DMS79 (cell line): ENCODE measurements around the gene PDZD2.

Source experiments
- DNase-seq: peaks from one replicate; lab custom pipeline; 2025; lab: John Stamatoyannopoulos, UW

The PDZD2 gene

GRCh38 chr5:31638345-31638744 lies 586 bp upstream of the PDZD2 start:
- DNase-seq, result no peak

DNA sequence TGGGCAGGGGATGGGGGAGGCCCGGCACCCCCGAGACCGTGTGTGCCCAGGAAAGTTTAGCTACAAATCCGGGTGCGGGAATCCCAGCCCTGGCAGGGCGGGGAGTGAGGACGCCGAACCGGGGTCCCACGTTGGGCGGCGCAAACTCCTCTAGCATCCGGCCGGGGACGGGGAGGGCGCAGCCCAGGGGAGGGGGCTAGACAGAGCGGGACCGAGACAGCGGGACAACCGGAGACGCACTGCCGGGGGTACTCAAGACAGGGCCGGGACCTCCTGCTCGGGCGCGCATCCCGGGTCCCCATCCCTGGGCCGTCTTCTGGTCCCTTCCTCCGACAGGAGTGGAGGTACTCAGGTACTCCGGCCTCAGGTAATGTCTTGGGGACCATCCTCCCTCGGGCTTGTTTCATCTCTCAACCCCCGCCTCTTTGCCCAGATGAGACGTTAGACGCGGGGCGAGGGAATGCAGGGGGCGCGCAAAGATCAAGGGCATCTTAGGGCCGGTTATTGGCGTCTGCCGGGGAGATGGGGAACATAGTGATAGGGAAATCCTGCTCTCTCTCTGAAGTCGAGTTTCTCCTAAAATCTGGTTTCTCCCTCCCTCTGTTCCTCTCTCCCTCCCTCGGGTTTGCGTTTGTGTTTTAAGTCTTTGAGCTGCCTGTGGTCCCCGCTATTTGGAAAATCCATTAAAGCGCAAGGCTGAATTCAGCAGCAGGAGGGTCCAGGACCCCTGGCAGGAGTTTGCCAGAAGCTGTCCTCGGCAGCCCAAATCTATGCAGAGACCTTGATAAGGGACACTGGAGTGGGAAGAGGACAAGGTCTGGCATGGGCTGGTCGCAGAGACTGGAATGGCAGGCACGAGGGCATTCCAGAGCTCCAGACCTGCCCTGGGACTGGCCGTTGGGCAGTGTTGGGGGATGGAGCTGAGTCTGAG lies 815 bp downstream of the PDZD2 start:
- DNase-seq, result no peak

- no peak for DNase-seq
Observed at GRCh38 chr5:31640573-31640972, 1.6 kb downstream of the PDZD2 start.

GRCh38 chr5:31641059-31641458 lies 2.1 kb downstream of the PDZD2 start:
- no peak for DNase-seq

DNA sequence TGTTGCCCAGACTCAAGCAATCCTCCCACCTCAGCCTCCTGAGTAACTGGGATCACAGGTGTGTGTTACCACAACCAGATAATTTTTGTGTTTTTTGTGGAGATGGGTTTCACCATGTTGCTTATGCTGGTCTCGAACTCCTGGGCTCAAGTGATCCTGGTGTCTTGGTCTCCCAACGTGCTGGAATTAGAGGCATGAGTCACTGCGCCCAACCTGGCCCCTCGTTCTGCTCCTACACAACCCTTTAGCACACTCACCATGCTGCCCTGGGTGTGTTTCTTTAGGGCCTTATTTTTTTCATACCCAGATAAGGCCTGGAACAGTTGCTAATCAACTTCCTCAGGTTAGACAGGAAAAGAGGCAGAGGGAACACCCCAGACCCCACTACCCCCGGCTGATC lies 2.6 kb downstream of the PDZD2 start:
- DNase-seq, result no peak

- DNase-seq, result no peak
Observed at GRCh38 chr5:31645420-31646081, 6.6 kb downstream of the PDZD2 start.

DNA sequence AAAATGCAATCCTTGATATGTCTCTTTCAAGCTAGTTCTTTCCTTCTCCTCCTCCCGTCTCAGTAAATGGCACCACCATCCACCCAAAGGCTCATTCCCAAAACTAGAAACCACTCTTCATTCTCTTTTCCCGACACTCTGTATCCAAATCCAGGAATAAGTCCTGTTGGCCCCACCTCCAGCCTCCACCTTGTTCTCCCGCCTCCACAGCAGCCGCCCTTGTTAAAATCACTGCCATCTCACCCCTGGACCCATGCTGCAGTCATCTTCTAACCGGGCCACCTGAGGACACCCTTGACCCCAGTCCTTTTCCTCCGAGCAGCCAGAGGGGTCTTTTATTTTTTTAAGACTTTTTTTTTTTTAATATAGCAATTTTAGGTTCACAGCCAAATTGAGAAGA lies 9.4 kb downstream of the PDZD2 start:
- no peak for DNase-seq

- DNase-seq, result no peak
Observed at GRCh38 chr5:31651241-31651640, 12.3 kb downstream of the PDZD2 start.

DNA sequence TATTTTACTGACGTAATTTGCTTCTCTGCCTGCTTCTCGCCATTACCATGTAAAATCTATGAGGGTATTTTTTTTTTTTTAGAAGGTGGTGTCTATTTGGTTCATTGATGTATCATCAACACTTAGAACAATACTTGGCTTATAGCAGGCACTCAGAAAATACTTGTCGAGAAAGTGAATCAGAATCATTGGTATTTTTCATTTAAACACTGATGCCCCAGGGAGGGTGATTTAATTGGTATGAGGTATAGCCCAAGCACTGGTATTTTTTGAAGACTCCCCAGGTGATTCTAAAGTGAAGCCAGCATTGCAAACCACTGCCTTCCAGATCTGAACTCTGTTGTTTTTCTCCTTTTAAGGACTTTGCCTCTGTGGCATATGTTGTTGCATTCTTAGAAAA lies 16.6 kb downstream of the PDZD2 start:
- no peak for DNase-seq

GRCh38 chr5:31656806-31657205 lies 17.9 kb downstream of the PDZD2 start:
- DNase-seq, result no peak

GRCh38 chr5:31657315-31657979 lies 18.5 kb downstream of the PDZD2 start:
- DNase-seq, result no peak

DNA sequence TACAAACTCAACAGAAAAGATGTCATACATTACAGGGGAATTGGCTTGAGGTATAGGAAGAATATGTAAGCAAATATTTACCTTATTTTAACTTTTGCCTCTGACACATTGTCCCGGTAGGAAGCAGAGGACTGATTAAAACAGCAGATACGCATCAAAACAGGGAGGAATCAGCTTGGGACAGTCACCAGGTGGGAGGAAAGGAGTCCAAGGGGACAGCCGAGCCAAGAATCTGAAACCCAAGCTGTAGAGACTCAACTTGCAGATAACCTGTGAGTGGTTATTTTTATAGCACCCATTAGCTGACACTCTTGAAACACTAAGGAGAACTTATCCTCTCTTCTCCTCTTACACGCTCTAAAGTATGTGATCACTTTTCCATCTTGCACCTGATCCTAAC lies 22.3 kb downstream of the PDZD2 start:
- DNase-seq, result no peak

DNA sequence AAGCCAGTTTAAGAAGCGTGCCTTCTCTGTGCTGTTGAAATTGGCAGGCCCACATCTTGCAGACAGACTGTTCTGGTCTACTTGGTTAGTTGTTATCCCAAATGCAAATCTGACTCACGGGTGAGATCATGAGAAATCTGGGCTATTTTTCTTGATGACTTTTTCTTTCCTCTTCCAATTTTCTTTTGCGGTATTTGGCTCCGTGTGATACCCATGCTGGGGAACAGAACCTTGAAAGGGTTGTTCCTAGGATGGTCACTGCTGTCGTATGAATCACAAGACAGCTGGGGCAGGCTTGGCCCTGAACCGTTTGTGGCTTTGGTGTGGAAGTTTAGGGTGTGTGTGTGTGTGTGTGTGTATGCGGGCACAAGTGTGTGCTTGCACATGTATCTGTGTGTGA lies 24.6 kb downstream of the PDZD2 start:
- DNase-seq, result no peak

DNA sequence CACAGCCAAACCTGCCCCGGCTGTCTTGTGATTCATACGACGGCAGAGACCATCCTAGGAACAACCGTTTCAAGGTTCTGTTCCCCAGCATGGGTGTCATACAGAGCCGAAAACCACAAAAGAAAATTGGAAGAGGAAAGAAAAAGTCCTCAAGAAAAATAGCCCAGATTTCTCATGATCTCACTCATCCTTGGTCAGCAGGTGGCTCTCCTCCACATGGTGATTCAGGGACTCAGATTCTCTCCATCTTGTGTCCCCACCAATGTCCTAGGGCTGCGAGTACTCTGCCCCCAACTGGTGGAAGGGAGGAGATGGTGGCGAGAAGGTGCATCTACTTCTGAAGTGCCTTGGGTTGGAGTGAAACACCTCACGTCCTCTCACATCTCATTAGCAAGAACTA lies 25.6 kb downstream of the PDZD2 start:
- DNase-seq, result no peak

DNA sequence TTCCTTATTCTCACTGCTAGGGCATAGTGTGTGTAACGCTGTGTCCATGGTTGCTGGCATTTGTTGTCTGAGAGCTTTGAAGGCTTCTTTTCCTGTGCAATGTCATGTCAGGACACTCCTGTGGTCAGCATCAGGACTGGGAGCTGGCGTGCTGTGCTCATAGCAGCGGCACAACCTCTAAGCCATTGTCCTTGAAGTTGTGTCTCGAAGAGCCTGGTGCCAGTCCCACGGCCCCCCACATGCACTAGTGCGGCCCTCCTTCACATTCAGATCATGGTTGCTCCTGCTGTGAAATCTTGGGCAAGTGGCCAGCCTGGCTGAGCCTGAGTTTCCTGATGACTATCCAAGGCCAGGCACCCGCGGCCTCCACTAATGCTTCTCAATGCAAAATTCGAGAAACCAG lies 32.4 kb downstream of the PDZD2 start:
- no peak for DNase-seq

GRCh38 chr5:31674371-31674951 lies 35.5 kb downstream of the PDZD2 start:
- no peak for DNase-seq

DNA sequence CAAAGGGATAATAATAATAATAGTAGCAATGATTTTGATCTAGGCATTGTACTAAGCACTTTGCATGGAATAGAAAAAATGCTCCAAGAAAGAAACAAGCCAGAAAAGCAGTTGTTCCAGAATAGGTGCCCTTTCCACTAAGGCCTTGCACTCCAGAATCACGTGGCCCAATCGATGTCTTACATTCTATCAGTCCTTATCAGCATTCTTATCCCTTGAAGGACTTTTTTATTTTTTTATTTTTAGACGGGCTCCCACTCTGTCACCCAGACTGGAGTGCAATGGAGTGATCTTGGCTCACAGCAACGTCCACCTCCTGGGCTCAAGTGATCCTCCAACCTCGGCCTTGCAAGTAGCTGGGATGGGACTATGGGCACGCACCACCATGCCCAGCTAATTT lies 36.5 kb downstream of the PDZD2 start:
- no peak for DNase-seq

GRCh38 chr5:31678180-31678579 lies 39.2 kb downstream of the PDZD2 start:
- no peak for DNase-seq

GRCh38 chr5:31680528-31680927 lies 41.6 kb downstream of the PDZD2 start:
- DNase-seq, result no peak

DNA sequence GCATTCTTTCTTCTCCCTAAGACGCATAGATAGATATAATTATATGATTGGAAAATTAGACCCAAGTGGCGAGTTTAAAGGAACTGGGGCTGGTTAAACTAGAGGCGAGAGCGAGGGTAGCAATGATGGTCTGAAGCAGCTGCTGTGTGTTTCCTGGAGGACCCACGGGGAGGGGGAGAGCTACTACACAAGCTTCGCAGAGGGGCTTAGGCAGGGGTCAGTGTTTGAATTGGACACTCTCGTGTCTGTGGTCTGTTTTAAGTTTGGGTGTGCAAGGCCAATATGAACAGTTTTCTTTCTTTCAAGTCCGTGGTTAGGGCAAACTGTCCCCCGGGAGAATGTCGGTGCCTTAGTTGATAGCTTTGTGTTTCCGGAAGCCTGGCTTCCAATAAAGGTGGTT lies 43.1 kb downstream of the PDZD2 start:
- no peak for DNase-seq

GRCh38 chr5:31682851-31683250 lies 43.9 kb downstream of the PDZD2 start:
- no peak for DNase-seq

GRCh38 chr5:31688515-31689092 lies 49.7 kb downstream of the PDZD2 start:
- no peak for DNase-seq
